ENCODE data around the gene PLPPR2. TPM values are rescaled to one million over a fixed set of nuclear protein-coding genes. Genes with fewer than 3 reads are reported as not detected.

The PLPPR2 gene
- polyA plus RNA-seq, 3 donors: 35.0 to 99.4 (median 45.5) TPM

GRCh38 chr19:11400798-11401197, 45.6 kb downstream of the PLPPR2 start:
- Histone ChIP-seq H4K20me1 (ENCODE audit: insufficient read depth, low read length) (no peaks in the 10 kb centered on the region), H3K9ac (ENCODE audit: insufficient read depth, low read length, poor library complexity, severe bottlenecking) (no peak overlapping the region), H3K4me1 (ENCODE audit: control insufficient read depth in 1 of 2, insufficient read depth in 2 of 2, low read length in 2 of 2) (no peaks in the 10 kb centered on the region), H3K27ac (ENCODE audit: low read depth in 1 of 2, low read length in 2 of 2) (no peak overlapping the region), H3K4me3 (replicated peaks in 1 of 3; ENCODE audit: low read depth in 2 of 3, low read length in 3 of 3) (no peak overlapping the region), H3K36me3 (replicated peaks in 1 of 2; ENCODE audit: control insufficient read depth in 1 of 2, insufficient read depth in 2 of 2, low read length in 2 of 2) (no peaks in the 10 kb centered on the region), H3K79me2 (ENCODE audit: insufficient read depth, low read length) (no peaks in the 10 kb centered on the region), H3K4me2 (replicated peaks; ENCODE audit: extremely low read depth, low read length, poor library complexity, severe bottlenecking) (no peak overlapping the region), H2AFZ (ENCODE audit: insufficient read depth, low read depth, low read length, poor library complexity, severe bottlenecking) (no peak overlapping the region), H3K27me3 (ENCODE audit: control insufficient read depth in 2 of 2, insufficient read depth in 2 of 2, low read length in 2 of 2) (no peaks in the 10 kb centered on the region), H3K9me3 (replicated peaks in 1 of 2; ENCODE audit: control insufficient read depth in 1 of 2, insufficient read depth in 1 of 2, low read length in 2 of 2) (no peaks in the 10 kb centered on the region)
- Mint-ChIP-seq H3K27ac (no peak overlapping the region), H3K4me3 (peak overlapping the region in 1 of 2 donors; percentile 40), H3K36me3 (no peaks in the 10 kb centered on the region), H3K9me3 (no peaks in the 10 kb centered on the region), H3K27me3 (ENCODE audit: low read depth in 3 of 3) (peaks cover 0 to 19% (median 12%) of the 10 kb centered on the region in 3 donors), H3K4me1 (peaks cover under 1% of the 10 kb centered on the region)
- DNase-seq: no peak
- intact Hi-C loops (cut with micrococcal nuclease): no loop called here
- TF ChIP-seq CTCF (IDR thresholded peaks at IDR 0.05): no peak
- no CpG with 5 or more reads among the region's 1 CpG for WGBS (ENCODE audit: insufficient coverage)

- H3K4me1 ChIP-seq (ENCODE audit: control insufficient read depth in 1 of 2, insufficient read depth in 2 of 2, low read length in 2 of 2): peaks cover 10 to 11% of the 10 kb centered on the region in 2 donors
- no peaks in the 10 kb centered on the region for H3K79me2 ChIP-seq (ENCODE audit: insufficient read depth, low read length)
- H3K27me3 ChIP-seq (ENCODE audit: control insufficient read depth in 2 of 2, insufficient read depth in 2 of 2, low read length in 2 of 2): peaks cover 0 to 2% of the 10 kb centered on the region in 2 donors
- Mint-ChIP-seq H3K4me1 (peaks cover 12% of the 10 kb centered on the region), H3K4me3 (no peak overlapping the region), H3K9me3 (no peaks in the 10 kb centered on the region), H3K27me3 (ENCODE audit: low read depth in 3 of 3) (peaks cover under 1 to 18% (median 14%) of the 10 kb centered on the region in 3 donors), H3K27ac (no peak overlapping the region), H3K36me3 (no peaks in the 10 kb centered on the region)
- 93% methylated on average over 5 of the region's 9 CpGs for WGBS (ENCODE audit: insufficient coverage)
- H3K9me3 ChIP-seq (replicated peaks in 1 of 2; ENCODE audit: control insufficient read depth in 1 of 2, insufficient read depth in 1 of 2, low read length in 2 of 2): no peaks in the 10 kb centered on the region
- no peak overlapping the region for H3K4me3 ChIP-seq (replicated peaks in 1 of 3; ENCODE audit: low read depth in 2 of 3, low read length in 3 of 3)
- no peak for TF ChIP-seq CTCF (IDR thresholded peaks at IDR 0.05)
- intact Hi-C loops (cut with micrococcal nuclease): no loop called here
- no peak overlapping the region for H3K9ac ChIP-seq (ENCODE audit: insufficient read depth, low read length, poor library complexity, severe bottlenecking)
- H3K27ac ChIP-seq (ENCODE audit: low read depth in 1 of 2, low read length in 2 of 2): no peak overlapping the region
- H2AFZ ChIP-seq (ENCODE audit: insufficient read depth, low read depth, low read length, poor library complexity, severe bottlenecking): no peak overlapping the region
- no peak overlapping the region for H3K4me2 ChIP-seq (replicated peaks; ENCODE audit: extremely low read depth, low read length, poor library complexity, severe bottlenecking)
- no peaks in the 10 kb centered on the region for H3K36me3 ChIP-seq (replicated peaks in 1 of 2; ENCODE audit: control insufficient read depth in 1 of 2, insufficient read depth in 2 of 2, low read length in 2 of 2)
- DNase-seq: no peak
- no peaks in the 10 kb centered on the region for H4K20me1 ChIP-seq (ENCODE audit: insufficient read depth, low read length)
Measured at GRCh38 chr19:11401808-11402543, 46.7 kb downstream of the PLPPR2 start.
